Colonic mucosa (tissue), 4 donors: ENCODE measurements around the gene KL. TPM values are rescaled to one million over a fixed set of nuclear protein-coding genes. Genes with fewer than 3 reads are reported as not detected.

Source experiments
- DNase-seq: peaks from one replicate; pipeline ENCODE4 v3.0.0-alpha.2; 2020
- H3K27ac ChIP-seq: fragments of 200-600 bp; one replicate; pipeline ENCODE4 v1.8.0; 2021
- H3K27me3 ChIP-seq: fragments of 200-600 bp; one replicate; pipeline ENCODE4 v1.8.0; 2021
- H3K36me3 ChIP-seq: fragments of 200-600 bp; one replicate; pipeline ENCODE4 v1.8.0; 2021
- H3K4me1 ChIP-seq: fragments of 200-600 bp; one replicate; pipeline ENCODE4 v1.8.0; 2021; ENCODE audit warnings: mild to moderate bottlenecking
- H3K4me3 ChIP-seq: fragments of 200-600 bp; one replicate; pipeline ENCODE4 v1.8.0; 2021
- H3K9ac ChIP-seq, 2 donors: one replicate each; pipeline ENCODE4 v1.7.0; 2013; ENCODE audit warnings: control low read depth in 2 of 2, low read depth in 2 of 2, low read length in 2 of 2
- H3K9me3 ChIP-seq: fragments of 200-600 bp; one replicate; pipeline ENCODE4 v1.8.0; 2021
- CTCF ChIP-seq: fragments of 200-600 bp; IDR thresholded peaks from one replicate; pipeline ENCODE4 v1.8.0; 2022; ENCODE audit warnings: antibody characterized with exemption, mild to moderate bottlenecking
- intact Hi-C: fragments of 100-400 bp; cut with DNase I; formaldehyde crosslinking; loops from one replicate; pipeline ENCODE4 v1.14.1; 2022
- total RNA-seq, 2 donors: library from RNA; stranded (reverse); fragmentation: NEBNext Ultra II Directional in 1 of 2; extraction: Animal tissue kit (Norgen Biotek cat#: 25700) in 1 of 2; gene quantifications; one replicate each; pipeline ENCODE4 v1.2.1, GENCODE V29; 2021
- donor health status: healthy.
- donor health status: DM: no; HTN: no; CAD: no.
- donor health status: DM: no; HTN: no; CAD: no.

Gene KL
- total RNA-seq, 2 donors from 2014 or later, result 0.57 to 1.9 TPM

GRCh38 chr13:32984857-32985626 lies 31.2 kb upstream of the KL start:
- Histone ChIP-seq H3K27me3 (no peaks in the 10 kb centered on the region), H3K4me1 (no peaks in the 10 kb centered on the region), H3K36me3 (no peaks in the 10 kb centered on the region), H3K27ac (no peak overlapping the region), H3K4me3 (no peak overlapping the region), H3K9ac (no peak overlapping the region), H3K9me3 (no peaks in the 10 kb centered on the region)
- intact Hi-C loops, result no loop called here
- no peak for TF ChIP-seq CTCF
- DNase-seq, result no peak

- no peak overlapping the region for H3K4me3 ChIP-seq
- H3K27ac ChIP-seq, result no peak overlapping the region
- H3K9ac ChIP-seq, result no peak overlapping the region
- TF ChIP-seq CTCF, result no peak
- no peaks in the 10 kb centered on the region for H3K9me3 ChIP-seq
- H3K36me3 ChIP-seq, result no peaks in the 10 kb centered on the region
- intact Hi-C loops, result no loop called here
- no peaks in the 10 kb centered on the region for H3K27me3 ChIP-seq
- no peaks in the 10 kb centered on the region for H3K4me1 ChIP-seq
- no peak for DNase-seq
Observed at GRCh38 chr13:32986552-32986951, 29.7 kb upstream of the KL start.

GRCh38 chr13:32987462-32987861 lies 28.8 kb upstream of the KL start:
- intact Hi-C loops, result no loop called here
- no peak for TF ChIP-seq CTCF
- Histone ChIP-seq H3K4me1 (no peaks in the 10 kb centered on the region), H3K27me3 (no peaks in the 10 kb centered on the region), H3K4me3 (no peak overlapping the region), H3K27ac (no peak overlapping the region), H3K36me3 (no peaks in the 10 kb centered on the region), H3K9ac (no peak overlapping the region), H3K9me3 (no peaks in the 10 kb centered on the region)
- no peak for DNase-seq

GRCh38 chr13:32988608-32989289 lies 27.5 kb upstream of the KL start:
- Histone ChIP-seq H3K4me3 (no peak overlapping the region), H3K27me3 (no peaks in the 10 kb centered on the region), H3K4me1 (no peaks in the 10 kb centered on the region), H3K9me3 (no peaks in the 10 kb centered on the region), H3K27ac (no peak overlapping the region), H3K36me3 (no peaks in the 10 kb centered on the region), H3K9ac (no peak overlapping the region)
- no peak for DNase-seq
- no peak for TF ChIP-seq CTCF
- intact Hi-C loops, result no loop called here

GRCh38 chr13:32989290-32989667 lies 26.9 kb upstream of the KL start:
- no peak for DNase-seq
- no peaks in the 10 kb centered on the region for H3K27me3 ChIP-seq
- no peak for TF ChIP-seq CTCF
- no peak overlapping the region for H3K4me3 ChIP-seq
- no peaks in the 10 kb centered on the region for H3K36me3 ChIP-seq
- no peak overlapping the region for H3K9ac ChIP-seq
- intact Hi-C loops, result no loop called here
- H3K4me1 ChIP-seq, result no peaks in the 10 kb centered on the region
- H3K27ac ChIP-seq, result no peak overlapping the region
- no peaks in the 10 kb centered on the region for H3K9me3 ChIP-seq
